Inferior parietal cortex (tissue), 1 donor: Measurements from ENCODE around the gene TADA2A.

Experiments
- DNase-seq: peaks from one replicate; pipeline ENCODE4 v3.0.0-alpha.2; 2016; ENCODE audit errors: extremely low spot score

TADA2A gene

DNA sequence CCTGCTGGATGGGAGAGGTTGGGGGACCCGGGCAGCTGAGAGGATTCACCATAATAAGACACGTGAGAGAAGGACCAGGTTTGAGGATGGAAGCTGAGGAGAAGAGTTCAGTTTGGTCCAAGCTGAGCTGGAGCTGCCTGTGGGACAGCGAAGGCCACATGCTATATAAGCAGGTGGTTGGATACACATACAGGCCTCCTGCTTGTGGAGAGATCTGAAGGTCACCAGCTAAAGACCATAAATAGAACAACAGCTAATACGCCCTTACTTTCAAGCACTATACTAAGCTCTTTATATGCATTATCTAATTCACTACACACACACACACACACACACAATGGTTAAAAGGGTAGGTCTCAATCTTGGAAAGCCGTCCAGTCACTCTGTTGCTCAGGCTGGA is 115.1 kb downstream of the TADA2A start:
- no peak for DNase-seq

DNA sequence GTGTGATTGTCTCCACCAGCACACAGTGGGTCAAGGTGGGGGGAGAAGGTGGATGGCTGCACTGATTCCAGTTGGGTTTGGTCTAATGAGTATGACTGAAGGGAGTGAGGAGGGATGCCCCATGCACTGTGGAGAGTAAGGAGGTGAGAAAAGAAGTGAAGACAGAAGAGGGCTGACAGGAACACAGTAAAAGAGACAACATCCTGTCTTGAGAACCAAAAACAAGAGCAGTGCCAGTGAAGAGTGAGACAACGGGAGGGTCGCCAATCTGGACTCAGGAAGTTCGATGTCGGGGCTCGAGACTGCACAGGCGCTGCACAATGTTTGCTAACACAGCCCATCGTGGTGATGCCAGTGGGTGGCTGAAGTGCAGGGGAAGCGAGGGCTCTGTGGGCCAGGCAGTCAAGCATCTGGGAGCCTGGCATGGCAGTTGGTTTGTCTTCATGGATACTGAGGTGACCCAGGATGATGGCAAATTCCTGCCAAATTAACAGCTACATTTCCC is 117.1 kb downstream of the TADA2A start:
- no peak for DNase-seq

DNA sequence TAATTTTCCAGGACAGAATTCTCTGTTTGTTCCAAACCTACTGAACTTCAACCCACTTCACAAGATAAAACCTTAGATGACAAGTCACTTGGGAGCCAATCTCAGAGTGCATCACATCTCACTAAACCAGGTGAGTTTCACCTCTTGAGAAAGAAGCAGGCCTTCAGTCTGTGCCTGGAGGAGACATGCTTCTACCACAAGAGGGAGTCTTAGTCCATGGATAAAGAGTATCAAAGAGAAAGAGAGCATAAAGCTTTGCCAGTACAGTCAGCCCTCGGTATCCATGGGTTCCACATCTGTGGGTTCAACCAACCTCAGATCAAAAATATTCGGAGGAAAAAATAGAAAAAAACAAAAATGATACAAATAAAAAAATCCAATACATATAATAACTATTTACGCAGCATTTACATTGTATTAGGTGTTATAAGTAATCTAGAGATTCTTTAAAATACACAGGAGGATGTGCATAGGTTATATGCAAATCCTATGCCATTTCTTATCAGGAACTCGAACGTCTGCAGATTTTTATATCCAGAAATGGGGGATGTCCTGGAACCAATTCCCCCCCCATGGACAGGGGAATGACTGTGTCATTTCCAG is 120.7 kb downstream of the TADA2A start:
- peak; percentile 64 for DNase-seq
